ENCODE results near the gene REXO4.

REXO4 gene

DNA sequence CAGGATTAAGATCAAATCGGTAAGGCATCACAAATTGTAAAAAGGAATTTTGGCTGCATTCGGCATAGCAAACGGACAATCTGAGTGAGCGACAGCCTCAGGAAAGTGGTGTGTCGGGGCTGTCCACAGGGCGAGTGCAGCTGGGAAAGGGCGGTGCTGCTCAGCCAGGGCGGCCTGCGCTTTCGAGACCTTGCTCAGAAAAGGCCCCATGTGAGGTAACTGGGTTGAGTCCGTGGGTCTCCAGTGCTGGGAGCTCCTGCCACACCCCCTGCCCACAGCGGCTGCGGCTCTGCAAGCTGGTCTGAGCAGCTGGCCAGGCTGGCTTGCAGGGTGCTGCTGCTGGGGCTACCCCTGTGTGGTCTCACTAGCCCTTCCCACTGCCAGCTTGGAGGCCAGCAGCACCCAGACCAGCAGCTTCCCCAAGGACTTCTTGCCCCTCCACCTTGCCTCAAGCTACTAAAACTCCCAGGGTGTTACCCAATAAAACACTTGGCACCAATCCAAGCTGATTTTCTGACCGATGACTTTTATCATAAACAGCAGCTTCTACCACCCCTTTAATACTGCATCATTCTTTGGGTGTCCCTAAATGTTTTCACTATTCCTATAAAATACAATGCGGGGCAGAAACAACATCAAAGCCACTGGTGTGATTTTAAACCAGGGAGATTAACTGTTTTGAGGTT is 55.3 kb downstream of the REXO4 start:
- H4K91ac ChIP-seq (ENCODE audit: low read depth, low read length), result no peak overlapping the region
- no peak overlapping the region for H2BK12ac ChIP-seq (ENCODE audit: low read length)
- H3K27me3 ChIP-seq (ENCODE audit: insufficient read depth, low read length), result no peaks in the 10 kb centered on the region
- no peak overlapping the region for H4K12ac ChIP-seq (ENCODE audit: low read depth, low read length)
- no peaks in the 10 kb centered on the region for H3K79me2 ChIP-seq (ENCODE audit: control insufficient read depth, insufficient read depth, low read length, poor library complexity)
- no peak overlapping the region for H4K8ac ChIP-seq (ENCODE audit: low read depth, low read length)
- H3K14ac ChIP-seq (ENCODE audit: low read length), result no peak overlapping the region
- H3K18ac ChIP-seq (ENCODE audit: low read length), result no peak overlapping the region
- H3K23ac ChIP-seq (ENCODE audit: low read length), result no peak overlapping the region
- H3K9ac ChIP-seq (ENCODE audit: low read length), result no peak overlapping the region
- peaks cover 1% of the 10 kb centered on the region for H3K9me3 ChIP-seq (ENCODE audit: insufficient read depth, low read depth, low read length)
- H2BK5ac ChIP-seq (ENCODE audit: low read depth, low read length, poor library complexity), result no peak overlapping the region
- no peak overlapping the region for H3K4me3 ChIP-seq (ENCODE audit: low read depth, low read length)
- no peak overlapping the region for H3K4ac ChIP-seq (ENCODE audit: low read depth, low read length)
- H3K27ac ChIP-seq (ENCODE audit: low read depth, low read length), result no peak overlapping the region
- no peak overlapping the region for H3K4me2 ChIP-seq (ENCODE audit: low read length)
- peaks cover 78 to 90% of the 10 kb centered on the region in 2 experiments for H3K36me3 ChIP-seq (ENCODE audit: control insufficient read depth in 1 of 2, insufficient read depth in 2 of 2, low read length in 2 of 2)
- WGBS (ENCODE audit: extremely low coverage, insufficient coverage, insufficient read length), result no CpG with 5 or more reads among the region's 15 CpGs
- DNase-seq, result no peak
- no peak overlapping the region for H2AFZ ChIP-seq (ENCODE audit: insufficient read depth, low read length, poor library complexity)
- peaks cover 7 to 10% of the 10 kb centered on the region in 2 experiments for H3K4me1 ChIP-seq (ENCODE audit: control insufficient read depth in 1 of 2, insufficient read depth in 2 of 2, low read length in 2 of 2)
- no peak overlapping the region for H2AK5ac ChIP-seq (ENCODE audit: low read length)
- H2BK120ac ChIP-seq (ENCODE audit: insufficient read depth, low read length, poor library complexity), result no peak overlapping the region
- H3K79me1 ChIP-seq (ENCODE audit: low read length), result no peaks in the 10 kb centered on the region

- Histone ChIP-seq H3K18ac (ENCODE audit: low read length) (no peak overlapping the region), H3K79me2 (ENCODE audit: control insufficient read depth, insufficient read depth, low read length, poor library complexity) (no peaks in the 10 kb centered on the region), H2BK120ac (ENCODE audit: insufficient read depth, low read length, poor library complexity) (no peak overlapping the region), H3K9me3 (ENCODE audit: insufficient read depth, low read depth, low read length) (peaks cover 1% of the 10 kb centered on the region), H3K9ac (ENCODE audit: low read length) (no peak overlapping the region), H3K4me1 (ENCODE audit: control insufficient read depth in 1 of 2, insufficient read depth in 2 of 2, low read length in 2 of 2) (peaks cover 9 to 17% of the 10 kb centered on the region in 2 experiments), H2BK12ac (ENCODE audit: low read length) (no peak overlapping the region), H3K27me3 (ENCODE audit: insufficient read depth, low read length) (no peaks in the 10 kb centered on the region), H3K36me3 (ENCODE audit: control insufficient read depth in 1 of 2, insufficient read depth in 2 of 2, low read length in 2 of 2) (peaks cover 71 to 81% of the 10 kb centered on the region in 2 experiments), H3K23ac (ENCODE audit: low read length) (no peak overlapping the region), H3K4ac (ENCODE audit: low read depth, low read length) (no peak overlapping the region), H3K14ac (ENCODE audit: low read length) (no peak overlapping the region), H3K27ac (ENCODE audit: low read depth, low read length) (no peak overlapping the region), H4K91ac (ENCODE audit: low read depth, low read length) (no peak overlapping the region), H3K4me3 (ENCODE audit: low read depth, low read length) (no peak overlapping the region), H2BK5ac (ENCODE audit: low read depth, low read length, poor library complexity) (no peak overlapping the region), H3K4me2 (ENCODE audit: low read length) (no peak overlapping the region), H4K12ac (ENCODE audit: low read depth, low read length) (no peak overlapping the region), H2AFZ (ENCODE audit: insufficient read depth, low read length, poor library complexity) (no peak overlapping the region), H2AK5ac (ENCODE audit: low read length) (no peak overlapping the region), H3K79me1 (ENCODE audit: low read length) (no peaks in the 10 kb centered on the region), H4K8ac (ENCODE audit: low read depth, low read length) (no peak overlapping the region)
- no CpG with 5 or more reads among the region's 13 CpGs for WGBS (ENCODE audit: extremely low coverage, insufficient coverage, insufficient read length)
- no peak for DNase-seq
Observed at GRCh38 chr9:133361507-133362092, 56.2 kb downstream of the REXO4 start.

DNA sequence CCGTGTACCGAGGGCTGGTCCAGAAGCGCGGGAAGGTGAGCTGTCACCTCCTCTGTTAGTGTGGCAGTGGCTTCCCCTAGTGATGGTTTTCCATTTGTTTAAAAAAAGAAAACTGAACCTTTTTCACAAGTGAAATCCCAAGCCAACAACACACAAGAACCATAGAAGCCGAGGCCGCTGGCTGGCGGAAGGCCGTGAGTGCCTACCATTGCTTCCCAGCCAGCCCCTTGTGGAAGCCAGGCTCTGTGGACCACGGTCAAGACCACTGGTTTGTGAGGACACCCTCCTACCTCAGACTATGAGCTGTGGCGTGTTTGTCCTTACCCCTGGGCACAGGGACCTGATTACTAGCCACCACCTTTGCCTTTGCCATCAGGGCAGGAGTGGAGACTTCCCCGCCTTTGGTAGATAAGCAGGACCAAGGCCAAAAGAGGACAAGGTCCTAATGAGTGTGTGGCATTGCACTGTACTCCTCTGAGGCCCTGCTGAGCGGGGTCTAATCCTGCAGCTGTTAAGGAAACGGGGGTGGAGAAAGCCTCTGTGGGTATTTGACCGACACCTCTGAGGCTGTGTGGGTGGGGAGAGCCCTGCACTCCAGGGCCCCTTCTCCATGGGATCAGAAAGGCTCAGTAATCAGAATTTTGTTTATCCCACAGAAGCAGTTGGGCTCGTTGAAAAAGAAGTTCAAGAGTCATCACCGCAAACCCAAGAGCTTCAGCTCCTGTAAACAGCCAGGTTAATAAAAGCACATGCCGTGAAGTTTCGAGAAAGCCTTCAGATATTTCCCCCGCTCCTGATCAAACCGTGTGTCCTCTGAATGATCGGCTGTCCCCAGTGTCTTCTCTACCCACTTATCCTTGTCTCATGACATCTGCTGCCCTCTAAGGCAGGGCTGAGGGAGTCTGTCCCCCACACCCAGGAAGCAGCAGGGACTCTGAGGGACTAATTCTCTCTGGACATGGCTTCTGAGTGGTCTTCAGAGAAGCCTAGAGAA is 57.1 kb downstream of the REXO4 start:
- no peak overlapping the region for H3K27ac ChIP-seq (ENCODE audit: low read depth, low read length)
- H3K9ac ChIP-seq (ENCODE audit: low read length), result no peak overlapping the region
- H3K4ac ChIP-seq (ENCODE audit: low read depth, low read length), result no peak overlapping the region
- H3K4me1 ChIP-seq (ENCODE audit: control insufficient read depth in 1 of 2, insufficient read depth in 2 of 2, low read length in 2 of 2), result peaks cover 9 to 18% of the 10 kb centered on the region in 2 experiments
- no peak overlapping the region for H3K23ac ChIP-seq (ENCODE audit: low read length)
- peaks cover 3% of the 10 kb centered on the region for H3K79me1 ChIP-seq (ENCODE audit: low read length)
- H2BK120ac ChIP-seq (ENCODE audit: insufficient read depth, low read length, poor library complexity), result no peak overlapping the region
- no peak overlapping the region for H2BK12ac ChIP-seq (ENCODE audit: low read length)
- no CpG with 5 or more reads among the region's 21 CpGs for WGBS (ENCODE audit: extremely low coverage, insufficient coverage, insufficient read length)
- peaks cover 1% of the 10 kb centered on the region for H3K9me3 ChIP-seq (ENCODE audit: insufficient read depth, low read depth, low read length)
- no peak overlapping the region for H2AK5ac ChIP-seq (ENCODE audit: low read length)
- no peak overlapping the region for H3K14ac ChIP-seq (ENCODE audit: low read length)
- no peak overlapping the region for H4K8ac ChIP-seq (ENCODE audit: low read depth, low read length)
- no peaks in the 10 kb centered on the region for H3K27me3 ChIP-seq (ENCODE audit: insufficient read depth, low read length)
- no peak overlapping the region for H4K12ac ChIP-seq (ENCODE audit: low read depth, low read length)
- H3K4me2 ChIP-seq (ENCODE audit: low read length), result no peak overlapping the region
- no peak overlapping the region for H2BK5ac ChIP-seq (ENCODE audit: low read depth, low read length, poor library complexity)
- no peak overlapping the region for H2AFZ ChIP-seq (ENCODE audit: insufficient read depth, low read length, poor library complexity)
- peaks cover 67 to 72% of the 10 kb centered on the region in 2 experiments for H3K36me3 ChIP-seq (ENCODE audit: control insufficient read depth in 1 of 2, insufficient read depth in 2 of 2, low read length in 2 of 2)
- H4K91ac ChIP-seq (ENCODE audit: low read depth, low read length), result no peak overlapping the region
- no peak overlapping the region for H3K18ac ChIP-seq (ENCODE audit: low read length)
- DNase-seq, result no peak
- H3K4me3 ChIP-seq (ENCODE audit: low read depth, low read length), result no peak overlapping the region
- H3K79me2 ChIP-seq (ENCODE audit: control insufficient read depth, insufficient read depth, low read length, poor library complexity), result peaks cover 2% of the 10 kb centered on the region

GRCh38 chr9:133359399-133360175 is 58.2 kb downstream of the REXO4 start:
- DNase-seq, result peak; percentile 41 to 52
- Histone ChIP-seq H2BK12ac (ENCODE audit: low read length) (no peak overlapping the region), H3K79me2 (ENCODE audit: control insufficient read depth, insufficient read depth, low read length, poor library complexity) (peaks cover 2% of the 10 kb centered on the region), H3K23ac (ENCODE audit: low read length) (no peak overlapping the region), H2BK120ac (ENCODE audit: insufficient read depth, low read length, poor library complexity) (no peak overlapping the region), H3K4me1 (ENCODE audit: control insufficient read depth in 1 of 2, insufficient read depth in 2 of 2, low read length in 2 of 2) (peaks cover 4 to 16% of the 10 kb centered on the region in 2 experiments), H4K91ac (ENCODE audit: low read depth, low read length) (no peak overlapping the region), H3K36me3 (ENCODE audit: control insufficient read depth in 1 of 2, insufficient read depth in 2 of 2, low read length in 2 of 2) (peaks cover 60 to 68% of the 10 kb centered on the region in 2 experiments), H3K4me2 (ENCODE audit: low read length) (no peak overlapping the region), H3K79me1 (ENCODE audit: low read length) (peaks cover 3% of the 10 kb centered on the region), H4K12ac (ENCODE audit: low read depth, low read length) (no peak overlapping the region), H2BK5ac (ENCODE audit: low read depth, low read length, poor library complexity) (no peak overlapping the region), H3K18ac (ENCODE audit: low read length) (no peak overlapping the region), H2AFZ (ENCODE audit: insufficient read depth, low read length, poor library complexity) (no peak overlapping the region), H3K4ac (ENCODE audit: low read depth, low read length) (no peak overlapping the region), H3K9ac (ENCODE audit: low read length) (peak overlapping the region; percentile 18), H3K9me3 (ENCODE audit: insufficient read depth, low read depth, low read length) (no peaks in the 10 kb centered on the region), H3K4me3 (ENCODE audit: low read depth, low read length) (peak overlapping the region; percentile 6), H3K27me3 (ENCODE audit: insufficient read depth, low read length) (no peaks in the 10 kb centered on the region), H3K14ac (ENCODE audit: low read length) (no peak overlapping the region), H4K8ac (ENCODE audit: low read depth, low read length) (no peak overlapping the region), H3K27ac (ENCODE audit: low read depth, low read length) (no peak overlapping the region), H2AK5ac (ENCODE audit: low read length) (no peak overlapping the region)
- no CpG with 5 or more reads among the region's 20 CpGs for WGBS (ENCODE audit: extremely low coverage, insufficient coverage, insufficient read length)

All from trophoblast cell (in vitro differentiated cells and primary cell).